ENCODE results near the gene NINJ2. TPM values are rescaled to one million over a fixed set of nuclear protein-coding genes. Genes with fewer than 3 reads are reported as not detected.
"Not testable (repeated sequence)": the region's sequence is repeated elsewhere in the genome, so short reads cannot be mapped to it uniquely, and the experiment has no call there.

Gene NINJ2, protein sequence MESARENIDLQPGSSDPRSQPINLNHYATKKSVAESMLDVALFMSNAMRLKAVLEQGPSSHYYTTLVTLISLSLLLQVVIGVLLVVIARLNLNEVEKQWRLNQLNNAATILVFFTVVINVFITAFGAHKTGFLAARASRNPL
- 8.6 TPM for total RNA-seq
- long read RNA-seq, partial matches to known transcripts, result 0 of 2 reads
- long read RNA-seq, other reads (novel, unspliced or antisense), result 2 of 2 reads

DNA sequence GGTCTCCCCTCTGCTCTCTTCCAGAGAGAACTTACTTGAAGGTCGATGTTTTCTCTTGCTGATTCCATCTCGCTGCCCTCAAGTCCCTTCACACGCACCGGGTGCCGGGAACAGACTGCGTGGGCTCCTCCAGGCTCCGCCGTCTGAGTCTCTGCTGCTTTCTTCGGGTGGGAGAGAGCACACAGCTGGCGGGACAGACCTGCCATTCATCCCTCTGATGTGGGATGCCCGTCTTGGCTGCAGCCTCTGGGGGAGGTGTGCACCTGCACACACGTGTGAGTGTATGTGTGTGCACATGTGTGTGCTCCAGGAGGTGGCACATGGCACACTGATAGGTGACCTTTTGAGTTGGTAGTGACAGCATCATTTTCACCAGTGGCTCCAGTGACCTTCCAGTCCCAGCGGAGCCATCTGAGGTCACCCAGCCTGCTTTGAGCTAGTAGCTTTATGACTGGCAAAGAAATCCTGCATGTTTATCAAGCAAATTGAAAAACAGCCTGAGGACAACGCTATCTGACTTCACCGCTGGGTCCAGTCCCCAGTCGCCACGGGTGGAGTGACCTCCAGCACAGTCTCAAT is at the start of gene NINJ2:
NINJ2 (minus strand) TSS at position 153 of the 579 bp plus-strand sequence; CDS start at position 68, 85 bp downstream.
- ATAC-seq, result peak; percentile 47
- DNase-seq (ENCODE audit: missing footprints), result no peak
- intact Hi-C loops (cut with DNase I), result loop anchor here (5.0 kb wide), 1 partner anchor 54 kb away; no protein-coding TSS in a partner anchor

DNA sequence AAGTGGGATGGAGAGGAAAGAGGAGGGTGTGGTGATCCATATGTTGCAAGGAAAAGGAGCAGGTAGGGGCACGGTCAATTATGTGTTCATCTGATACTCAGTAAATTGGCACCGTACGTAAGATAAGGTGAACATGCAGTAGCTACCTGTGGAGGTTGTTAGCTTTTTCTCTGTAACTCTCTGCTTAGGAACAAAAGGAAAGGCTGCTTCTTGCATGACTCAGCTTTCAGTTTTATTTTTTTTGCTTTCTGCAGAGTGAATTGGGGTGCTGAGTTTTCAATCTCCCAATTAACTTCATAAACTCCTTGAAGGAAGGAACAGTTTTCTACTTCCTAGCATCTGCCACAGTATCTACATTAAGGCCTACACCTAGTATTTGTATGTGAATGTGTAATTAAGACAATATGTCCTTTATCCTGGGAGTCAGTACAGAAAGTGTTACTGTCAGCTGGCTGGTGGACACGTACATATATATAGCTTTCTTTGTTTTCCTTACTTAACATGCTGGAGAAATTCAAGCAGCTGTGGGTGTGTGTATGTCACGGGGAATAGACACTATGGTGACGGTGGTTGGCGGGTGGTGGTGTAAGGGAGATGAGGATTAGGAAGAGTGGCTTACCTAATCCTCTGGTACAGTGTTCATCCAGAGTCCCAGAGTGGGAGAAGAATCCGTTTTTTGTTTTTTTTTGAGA is 49.1 kb upstream of the NINJ2 start:
- ATAC-seq (no peak), DNase-seq (ENCODE audit: missing footprints) (no peak)
- intact Hi-C loops (cut with DNase I), result no loop called here

DNA sequence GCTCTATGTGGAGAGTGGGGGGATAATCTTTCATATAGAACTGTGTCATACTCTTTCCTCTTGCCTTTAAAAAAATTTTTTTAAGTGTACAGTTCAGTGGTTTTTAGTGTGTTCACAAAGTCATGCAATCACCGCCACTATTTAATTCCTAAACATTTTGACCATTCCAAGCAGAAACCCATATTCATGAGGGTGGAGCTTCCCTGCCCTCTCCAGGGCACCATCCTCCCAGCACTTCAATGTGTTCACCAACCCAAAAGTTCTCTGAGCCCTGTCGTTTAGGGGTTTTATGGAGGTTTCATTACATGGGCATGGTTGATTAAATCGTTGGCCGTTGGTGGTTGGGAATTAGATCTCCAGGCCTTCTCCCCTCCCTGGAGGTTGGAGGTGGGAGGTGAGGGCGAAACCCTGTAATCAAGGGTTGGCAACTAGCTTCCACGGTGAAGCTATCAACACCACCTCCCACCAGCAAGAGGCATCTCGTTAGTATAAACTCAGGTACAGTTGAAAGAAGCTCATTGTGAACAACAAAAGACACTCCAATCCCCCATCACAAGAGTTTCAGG is 46.3 kb upstream of the NINJ2 start:
- DNase-seq (ENCODE audit: missing footprints) (no peak), ATAC-seq (no peak)
- intact Hi-C loops (cut with DNase I), result no loop called here

DNA sequence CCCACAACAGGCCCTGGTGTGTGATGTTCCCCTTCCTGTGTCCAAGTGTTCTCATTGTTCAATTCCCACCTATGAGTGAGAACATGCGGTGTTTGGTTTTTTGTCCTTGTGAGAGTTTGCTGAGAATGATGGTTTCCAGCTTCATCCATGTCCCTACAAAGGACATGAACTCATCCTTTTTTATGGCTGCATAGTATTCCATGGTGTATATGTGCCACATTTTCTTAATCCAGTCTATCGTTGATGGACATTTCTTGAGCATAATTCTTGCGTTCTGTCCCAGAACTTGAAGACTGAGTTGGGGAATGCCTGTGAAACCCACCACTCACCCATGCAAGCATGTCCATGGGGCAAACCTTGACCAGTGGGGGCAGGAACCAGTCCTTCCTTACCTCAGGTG is 44.8 kb upstream of the NINJ2 start:
- DNase-seq (ENCODE audit: missing footprints); intact Hi-C loops (cut with DNase I); ATAC-seq: not testable (repeated sequence)

DNA sequence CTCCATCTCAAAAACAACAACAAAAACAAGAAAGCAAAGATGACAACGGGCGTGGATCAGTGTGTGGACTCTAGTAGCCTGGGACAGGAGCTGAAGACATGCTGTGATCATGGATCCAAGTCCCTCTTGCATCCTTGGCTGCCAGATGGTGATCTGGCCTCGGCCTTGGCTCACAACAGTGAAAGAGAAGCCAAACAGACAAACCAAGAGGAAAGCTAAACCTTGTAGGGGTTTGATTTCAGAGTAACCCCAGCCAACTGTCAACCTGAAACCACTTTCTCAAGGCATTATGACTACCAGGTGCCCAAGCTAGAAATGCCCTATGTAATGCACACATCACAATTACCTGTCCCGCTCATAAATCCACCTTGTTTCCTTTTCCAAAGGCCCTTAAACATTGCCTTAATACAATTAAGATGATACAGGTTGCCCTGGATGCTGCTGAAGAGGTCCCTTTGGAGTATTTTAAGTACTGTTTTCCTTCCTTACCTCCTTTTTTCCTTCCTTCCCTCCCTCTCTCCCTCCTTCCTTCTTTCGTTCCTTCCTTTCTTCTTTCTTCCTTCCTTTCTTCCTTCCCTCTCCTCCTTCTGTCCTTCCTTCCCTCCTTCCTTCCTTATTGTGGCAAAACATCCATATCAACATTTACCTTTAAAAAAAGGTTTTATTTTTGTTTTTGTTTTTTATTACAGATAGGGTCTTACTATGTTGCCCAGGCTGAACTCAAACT is 41.4 kb upstream of the NINJ2 start:
- DNase-seq (ENCODE audit: missing footprints) (no peak), ATAC-seq (no peak)
- intact Hi-C loops (cut with DNase I), result no loop called here

DNA sequence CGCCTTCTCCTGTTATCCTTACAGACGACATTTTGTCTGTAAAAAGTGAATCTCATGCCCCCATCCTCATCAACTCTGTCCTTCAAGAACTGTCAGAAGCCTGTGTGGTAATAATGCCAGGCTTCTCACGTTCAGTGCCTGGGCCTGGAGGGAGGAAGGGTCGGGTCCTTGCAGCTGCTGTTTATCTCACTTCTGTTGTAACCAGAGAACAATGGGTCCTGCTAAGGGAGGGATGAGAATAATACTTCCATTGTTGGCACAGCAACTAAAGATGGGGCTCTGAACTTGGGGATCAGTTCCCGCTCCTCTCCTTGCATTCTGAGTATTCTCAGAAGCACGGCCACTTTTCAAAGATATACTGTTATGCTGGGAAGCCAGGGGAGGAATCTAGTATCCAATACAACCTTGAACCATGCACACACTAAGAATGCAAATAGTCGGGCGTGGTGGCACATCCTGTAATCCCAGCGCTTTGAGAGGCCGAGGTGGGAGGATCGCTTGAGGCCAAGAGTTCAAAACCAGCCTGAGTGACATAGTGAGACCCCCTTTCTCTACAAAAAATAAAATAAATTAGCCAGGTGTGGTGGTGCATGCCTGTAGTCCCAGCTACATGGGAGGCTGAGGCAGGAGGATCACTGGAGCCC is 38.8 kb upstream of the NINJ2 start:
- DNase-seq (ENCODE audit: missing footprints) (no peak), ATAC-seq (no peak)
- intact Hi-C loops (cut with DNase I), result no loop called here

DNA sequence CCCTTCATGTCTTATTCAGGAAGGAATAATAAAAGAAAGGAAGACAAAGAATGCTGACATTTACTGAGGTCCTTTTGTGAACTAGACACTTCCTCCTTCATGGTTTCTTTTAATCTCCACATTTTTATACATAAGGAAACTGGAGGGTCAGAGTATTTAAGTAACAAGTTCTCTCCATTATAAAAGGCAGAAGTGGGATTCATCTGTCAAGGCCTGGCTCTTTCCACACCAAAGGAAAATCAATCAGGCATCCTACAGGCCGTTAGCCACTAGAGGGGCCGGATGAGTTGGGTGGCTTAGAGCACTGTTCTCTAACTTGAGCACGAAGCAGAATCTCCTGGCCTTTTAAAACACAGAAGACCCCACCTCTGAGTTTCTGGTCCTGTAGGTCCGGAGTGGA is 36.8 kb upstream of the NINJ2 start:
- intact Hi-C loops (cut with DNase I), result no loop called here
- DNase-seq (ENCODE audit: missing footprints) (no peak), ATAC-seq (no peak)

DNA sequence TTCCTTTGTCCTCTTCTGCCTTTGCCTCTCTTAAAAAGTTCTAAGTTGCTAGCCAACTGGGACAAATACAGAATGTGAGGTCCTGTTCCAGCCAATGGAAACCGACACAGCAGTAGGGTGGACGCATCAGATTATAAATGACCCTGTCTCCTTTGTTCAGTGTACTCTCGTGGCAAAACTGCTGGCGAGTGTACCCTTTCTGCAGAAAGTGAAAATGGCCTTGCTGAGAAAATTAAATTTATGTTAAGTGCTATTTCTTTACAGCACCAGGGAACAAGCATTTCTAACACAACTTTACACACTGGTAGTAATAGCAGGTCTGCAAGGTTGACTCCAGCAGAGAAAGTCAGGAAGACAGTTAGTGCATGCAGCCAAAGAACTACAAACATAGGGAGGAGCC is 35.0 kb upstream of the NINJ2 start:
- ATAC-seq; DNase-seq (ENCODE audit: missing footprints); intact Hi-C loops (cut with DNase I): not testable (repeated sequence)

DNA sequence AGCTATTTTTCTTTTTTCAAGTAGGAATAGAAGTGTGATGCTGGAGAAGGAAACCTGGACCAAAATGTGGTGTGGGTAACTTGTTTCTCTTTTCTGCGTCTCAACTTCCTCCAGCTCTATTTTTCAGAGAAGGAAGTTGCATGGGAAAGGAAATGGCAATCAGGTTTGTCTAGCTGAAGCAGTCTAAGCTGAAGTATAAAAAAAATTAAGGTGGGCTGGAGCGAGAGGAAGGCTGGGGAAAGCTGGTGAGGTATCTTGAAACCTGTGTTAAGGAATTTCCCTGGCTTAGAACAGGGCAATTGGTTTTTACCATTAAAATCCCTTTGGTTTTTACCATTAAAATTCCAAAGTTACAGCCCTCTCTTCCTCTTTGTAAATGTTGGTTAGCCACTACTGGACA is 34.2 kb upstream of the NINJ2 start:
- intact Hi-C loops (cut with DNase I), result no loop called here
- DNase-seq (ENCODE audit: missing footprints), result no peak
- ATAC-seq, result no peak

DNA sequence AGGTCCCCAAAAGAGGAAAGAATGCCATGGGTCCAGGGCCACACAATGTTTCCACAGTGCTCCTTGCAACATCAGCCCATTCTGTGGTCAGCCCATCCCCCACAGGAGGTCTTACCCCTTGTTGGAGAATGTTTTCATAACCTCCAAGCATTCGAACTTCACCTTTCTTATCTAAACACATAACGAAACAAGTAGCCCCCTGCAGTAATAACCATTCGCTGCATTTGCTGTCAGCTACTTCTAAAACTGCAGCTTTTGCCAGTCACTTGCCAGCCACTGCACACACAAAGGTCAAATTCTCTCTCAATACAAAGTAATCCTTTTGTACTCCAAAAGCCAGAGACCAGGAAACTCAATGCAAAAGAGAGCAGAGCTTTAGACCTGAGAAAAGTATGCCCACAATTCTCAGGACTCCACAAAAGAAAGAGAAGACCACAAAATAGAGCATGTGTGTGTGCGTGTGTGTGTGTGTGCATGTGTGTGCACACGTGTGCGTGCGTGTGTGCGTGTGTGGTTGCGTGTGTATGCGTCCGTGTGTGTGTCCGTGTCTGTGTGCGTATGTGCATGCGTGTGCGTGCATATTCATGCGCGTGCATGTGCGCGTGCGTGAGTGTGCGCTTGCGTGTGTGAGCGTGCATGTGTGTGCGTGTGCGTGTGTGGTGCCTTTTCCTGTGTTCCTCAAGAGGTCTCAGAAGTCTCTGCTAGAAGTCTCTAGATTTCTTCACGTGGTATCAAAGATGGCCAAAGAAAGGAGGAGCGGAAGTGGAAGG is 31.7 kb upstream of the NINJ2 start:
- ATAC-seq (no peak), DNase-seq (ENCODE audit: missing footprints) (no peak)
- intact Hi-C loops (cut with DNase I), result loop anchor here (5.0 kb wide), 1 partner anchor 47 kb away; no protein-coding TSS in a partner anchor

DNA sequence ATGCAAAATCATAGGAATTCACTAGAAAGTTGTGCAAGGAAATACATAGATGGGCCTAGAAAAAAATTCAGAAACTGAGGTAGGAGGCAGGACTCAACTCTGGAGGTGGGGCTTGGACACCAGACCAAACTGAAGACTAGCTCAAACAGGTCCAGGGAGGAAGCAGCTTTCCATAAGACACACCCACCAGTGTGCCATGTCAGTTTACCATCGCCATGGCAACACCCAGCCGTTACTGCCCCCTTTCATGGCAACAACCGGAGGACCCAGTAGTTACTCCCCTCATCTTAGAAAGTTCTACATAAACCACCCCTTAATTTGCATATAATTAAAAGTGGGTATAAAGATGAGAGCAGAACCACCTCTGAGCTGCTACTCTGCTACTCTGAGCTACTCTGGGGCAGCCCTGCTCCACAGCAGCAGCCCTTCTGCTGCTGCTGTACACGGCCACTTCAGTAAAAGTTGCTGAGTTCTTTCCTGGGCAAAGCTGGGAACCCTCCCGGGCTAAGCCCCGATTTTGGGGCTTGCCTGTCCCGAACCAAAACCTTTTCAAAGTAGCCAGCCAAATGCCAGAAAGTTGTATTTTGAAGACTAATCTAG is 30.8 kb upstream of the NINJ2 start:
- intact Hi-C loops (cut with DNase I), result loop anchor here (5.0 kb wide), 1 partner anchor 48 kb away; no protein-coding TSS in a partner anchor
- ATAC-seq (no peak), DNase-seq (ENCODE audit: missing footprints) (no peak)

DNA sequence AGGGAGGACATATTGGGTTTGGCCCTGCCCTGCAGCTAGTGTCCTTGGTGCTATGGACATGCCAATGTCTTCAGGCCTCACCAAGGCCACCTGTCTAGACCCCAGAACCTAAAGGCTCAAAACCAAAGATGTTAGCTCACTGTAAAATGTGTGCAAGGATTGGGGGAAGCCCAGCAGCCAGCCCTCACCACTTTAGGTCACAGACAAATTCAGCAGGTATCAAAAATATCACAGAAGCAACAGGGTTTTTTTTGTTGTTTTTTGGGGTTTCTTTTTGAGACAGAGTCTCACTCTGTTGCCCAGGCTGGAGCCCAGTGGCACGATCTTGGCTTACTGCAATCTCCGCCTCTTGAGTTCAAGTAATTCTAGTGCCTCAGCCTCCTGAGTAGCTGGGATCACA is 29.0 kb upstream of the NINJ2 start:
- intact Hi-C loops (cut with DNase I), result loop anchor here (5.0 kb wide), 1 partner anchor 50 kb away; no protein-coding TSS in a partner anchor
- DNase-seq (ENCODE audit: missing footprints) (no peak), ATAC-seq (no peak)

DNA sequence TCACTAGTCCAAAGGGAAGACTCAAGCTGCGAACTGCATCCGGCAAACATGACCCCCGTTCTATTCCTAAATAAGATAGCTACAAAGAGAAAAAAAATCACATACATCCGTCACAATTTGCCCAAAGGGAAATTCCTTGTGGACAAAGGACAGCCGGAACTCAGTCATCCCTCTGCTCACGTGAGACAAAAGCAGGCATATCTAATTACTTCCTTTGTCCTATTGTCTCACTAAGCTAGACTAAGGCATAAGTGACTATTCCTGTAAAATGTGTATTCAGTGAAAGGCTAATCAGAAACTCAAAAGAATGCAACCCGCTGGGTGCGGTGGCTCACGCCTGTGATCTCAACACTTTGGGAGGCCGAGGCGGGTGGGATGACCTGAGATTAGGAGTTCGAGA is 27.2 kb upstream of the NINJ2 start:
- no peak for DNase-seq (ENCODE audit: missing footprints)
- intact Hi-C loops (cut with DNase I), result loop anchor here (5.0 kb wide), 1 partner anchor 52 kb away; no protein-coding TSS in a partner anchor

DNA sequence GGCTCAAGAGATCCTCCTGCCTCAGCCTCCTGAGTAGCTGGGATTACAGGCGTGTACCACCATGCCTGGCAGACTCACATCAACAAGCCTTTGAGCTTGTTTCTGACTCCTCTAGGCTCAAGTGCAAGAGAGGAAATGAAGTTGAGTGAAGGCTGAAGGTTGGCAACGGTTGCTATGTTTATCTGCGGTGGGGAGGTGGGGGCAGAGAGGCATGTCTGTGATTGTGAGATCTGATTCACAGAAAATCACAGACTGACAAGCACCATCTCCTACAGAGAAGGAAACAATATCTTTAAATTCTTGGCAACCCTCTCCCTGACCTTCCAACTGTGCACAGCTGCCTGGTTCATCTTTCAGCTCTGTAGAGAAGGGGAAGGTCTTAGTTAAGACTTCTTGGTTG is 22.1 kb upstream of the NINJ2 start:
- DNase-seq (ENCODE audit: missing footprints) (no peak), ATAC-seq (no peak)
- intact Hi-C loops (cut with DNase I), result loop anchor here (5.0 kb wide), 1 partner anchor 53 kb away; no protein-coding TSS in a partner anchor

More for the DNA sequence above, 27.2 kb upstream of the NINJ2 start:
- no peak for ATAC-seq

DNA sequence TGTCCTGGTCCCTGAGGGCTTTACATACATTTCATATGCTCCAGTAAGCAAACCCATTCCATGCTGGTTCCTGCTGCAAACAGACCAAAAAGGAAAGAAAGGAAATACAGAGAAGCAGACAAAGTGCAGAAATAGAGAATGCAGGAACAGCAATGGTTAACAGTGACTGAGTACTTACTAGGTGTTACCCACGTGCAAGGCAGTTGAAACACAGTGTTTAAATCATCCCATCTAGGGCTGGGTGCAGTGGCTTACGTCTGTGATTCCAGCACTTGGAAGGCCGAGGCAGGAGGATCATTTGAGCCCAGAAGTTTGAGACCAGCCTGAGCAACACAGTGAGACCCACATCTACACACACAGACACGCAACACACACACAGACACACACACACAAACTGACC is 21.2 kb upstream of the NINJ2 start:
- no peak for DNase-seq (ENCODE audit: missing footprints)
- ATAC-seq, result no peak
- intact Hi-C loops (cut with DNase I), result no loop called here

DNA sequence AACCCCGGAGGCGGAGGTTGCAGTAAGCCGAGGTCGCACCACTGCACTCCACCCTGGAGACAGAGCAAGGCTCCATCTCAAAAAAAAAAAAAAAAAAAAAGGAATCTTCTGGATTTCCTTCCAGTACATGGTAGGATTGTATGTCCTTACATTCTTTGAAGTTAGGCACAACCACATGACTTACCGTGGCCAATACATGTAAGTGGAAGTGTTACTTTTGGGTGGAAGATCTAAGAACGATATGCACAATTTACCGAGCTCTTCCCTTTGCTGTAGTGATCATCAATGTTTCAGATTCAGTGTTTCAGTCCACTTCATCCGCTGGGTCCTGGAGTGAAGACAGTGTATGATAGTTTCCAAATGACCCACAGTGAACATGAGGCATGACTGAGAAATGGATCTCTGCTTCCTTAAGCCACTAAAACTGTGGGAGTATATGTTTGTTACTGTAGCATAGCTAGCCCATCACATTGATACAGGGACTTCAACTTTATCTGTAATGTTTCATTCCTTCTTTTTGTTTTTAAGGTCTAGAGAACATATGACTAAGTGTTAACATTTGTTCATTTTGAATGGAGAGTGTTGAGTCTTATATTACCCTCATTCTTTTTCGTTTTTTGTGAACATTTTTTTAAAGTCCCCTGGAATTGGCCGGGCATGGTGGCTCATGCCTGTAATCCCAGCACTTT is 18.5 kb upstream of the NINJ2 start:
- intact Hi-C loops (cut with DNase I), result no loop called here
- ATAC-seq (no peak), DNase-seq (ENCODE audit: missing footprints) (no peak)
